ENCODE measurements around the gene CAMTA1.

DNA sequence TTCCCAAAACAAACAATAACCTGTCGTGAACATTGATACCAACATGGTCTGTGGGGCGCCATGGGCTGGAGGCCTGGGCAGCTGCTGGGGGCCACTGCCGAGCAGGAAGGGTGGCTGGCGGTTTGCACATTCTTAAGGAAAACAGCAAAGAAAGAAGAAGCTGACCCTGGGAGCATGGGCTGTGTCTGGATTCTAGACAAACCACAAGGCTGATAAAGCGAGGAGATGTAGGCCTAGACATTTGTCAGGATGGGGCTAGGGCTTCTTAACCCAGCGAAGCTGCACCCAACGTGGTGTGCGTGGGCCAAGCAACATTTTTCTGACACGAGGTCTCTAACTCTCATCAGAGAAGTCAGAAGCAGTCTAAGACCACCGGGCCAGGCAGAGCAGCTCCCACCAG, 663.7 kb downstream of the CAMTA1 start:
- TF ChIP-seq, protein P1, sequence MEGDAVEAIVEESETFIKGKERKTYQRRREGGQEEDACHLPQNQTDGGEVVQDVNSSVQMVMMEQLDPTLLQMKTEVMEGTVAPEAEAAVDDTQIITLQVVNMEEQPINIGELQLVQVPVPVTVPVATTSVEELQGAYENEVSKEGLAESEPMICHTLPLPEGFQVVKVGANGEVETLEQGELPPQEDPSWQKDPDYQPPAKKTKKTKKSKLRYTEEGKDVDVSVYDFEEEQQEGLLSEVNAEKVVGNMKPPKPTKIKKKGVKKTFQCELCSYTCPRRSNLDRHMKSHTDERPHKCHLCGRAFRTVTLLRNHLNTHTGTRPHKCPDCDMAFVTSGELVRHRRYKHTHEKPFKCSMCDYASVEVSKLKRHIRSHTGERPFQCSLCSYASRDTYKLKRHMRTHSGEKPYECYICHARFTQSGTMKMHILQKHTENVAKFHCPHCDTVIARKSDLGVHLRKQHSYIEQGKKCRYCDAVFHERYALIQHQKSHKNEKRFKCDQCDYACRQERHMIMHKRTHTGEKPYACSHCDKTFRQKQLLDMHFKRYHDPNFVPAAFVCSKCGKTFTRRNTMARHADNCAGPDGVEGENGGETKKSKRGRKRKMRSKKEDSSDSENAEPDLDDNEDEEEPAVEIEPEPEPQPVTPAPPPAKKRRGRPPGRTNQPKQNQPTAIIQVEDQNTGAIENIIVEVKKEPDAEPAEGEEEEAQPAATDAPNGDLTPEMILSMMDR (IDR thresholded peaks at IDR 0.05; ENCODE audit: insufficient read depth, low read length, poor library complexity, severe bottlenecking): no peak
- TF ChIP-seq EZH2phosphoT487 (conservative IDR thresholded peaks at IDR 0.05; ENCODE audit: low read length): no peak

Measured in SU-DHL-6 (cell line).